ENCODE data around the gene CLIC4.
"Not testable (repeated sequence)": the region's sequence is repeated elsewhere in the genome, so short reads cannot be mapped to it uniquely, and the experiment has no call there.

Gene CLIC4

DNA sequence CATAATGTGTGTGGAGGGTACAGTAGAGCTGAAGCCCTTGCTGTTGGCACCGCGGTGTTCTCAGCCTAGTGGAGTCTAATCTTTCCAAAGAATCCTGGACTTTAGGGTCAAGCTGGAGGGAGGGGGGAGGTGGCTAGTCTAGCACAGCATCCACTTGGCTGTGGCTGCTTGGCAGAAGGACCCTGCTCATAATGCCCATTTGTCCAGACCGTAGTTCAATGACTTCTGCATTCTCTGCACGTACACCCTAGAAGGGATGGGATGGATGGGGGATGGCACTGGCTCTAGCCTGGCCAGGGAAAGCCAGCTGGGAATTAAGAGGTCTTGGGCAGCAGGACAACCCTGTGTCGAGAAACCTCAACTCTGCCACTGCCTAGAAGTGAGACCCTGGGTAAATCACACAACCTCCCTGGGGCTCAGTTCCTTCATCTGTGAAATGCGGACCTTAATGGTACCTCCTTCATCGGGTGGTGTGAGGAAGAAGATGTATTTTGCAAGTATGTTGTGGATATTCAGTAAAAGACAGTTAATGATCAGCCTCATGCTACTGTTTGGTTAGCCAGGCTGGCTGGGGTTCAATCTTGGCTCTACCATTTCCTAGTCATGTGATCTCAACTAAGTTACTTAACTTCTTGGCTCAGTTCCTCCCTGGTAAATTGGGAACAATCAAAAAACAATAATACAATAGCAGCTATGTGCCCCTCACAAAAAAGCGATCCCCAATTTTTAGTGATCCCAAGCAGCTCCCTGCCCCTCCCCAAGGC lies 27.2 kb upstream of the CLIC4 start:
- ChIA-PET CTCF (interaction anchor here (0.6 kb wide), 1 partner anchor 8 kb away, joined by 4 read pairs; no protein-coding TSS in a partner anchor), POLR2A (ENCODE audit: low non-redundant PET) (no interaction called here)
- no peak for DNase-seq (ENCODE audit: low spot score)
- H3K27ac ChIP-seq = peak overlapping the region; percentile 73; the same call in 1 of the 2 replicates
- TF ChIP-seq, protein P1, sequence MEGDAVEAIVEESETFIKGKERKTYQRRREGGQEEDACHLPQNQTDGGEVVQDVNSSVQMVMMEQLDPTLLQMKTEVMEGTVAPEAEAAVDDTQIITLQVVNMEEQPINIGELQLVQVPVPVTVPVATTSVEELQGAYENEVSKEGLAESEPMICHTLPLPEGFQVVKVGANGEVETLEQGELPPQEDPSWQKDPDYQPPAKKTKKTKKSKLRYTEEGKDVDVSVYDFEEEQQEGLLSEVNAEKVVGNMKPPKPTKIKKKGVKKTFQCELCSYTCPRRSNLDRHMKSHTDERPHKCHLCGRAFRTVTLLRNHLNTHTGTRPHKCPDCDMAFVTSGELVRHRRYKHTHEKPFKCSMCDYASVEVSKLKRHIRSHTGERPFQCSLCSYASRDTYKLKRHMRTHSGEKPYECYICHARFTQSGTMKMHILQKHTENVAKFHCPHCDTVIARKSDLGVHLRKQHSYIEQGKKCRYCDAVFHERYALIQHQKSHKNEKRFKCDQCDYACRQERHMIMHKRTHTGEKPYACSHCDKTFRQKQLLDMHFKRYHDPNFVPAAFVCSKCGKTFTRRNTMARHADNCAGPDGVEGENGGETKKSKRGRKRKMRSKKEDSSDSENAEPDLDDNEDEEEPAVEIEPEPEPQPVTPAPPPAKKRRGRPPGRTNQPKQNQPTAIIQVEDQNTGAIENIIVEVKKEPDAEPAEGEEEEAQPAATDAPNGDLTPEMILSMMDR (conservative IDR thresholded peaks at IDR 0.05; ENCODE audit: low read depth) = no peak

DNA sequence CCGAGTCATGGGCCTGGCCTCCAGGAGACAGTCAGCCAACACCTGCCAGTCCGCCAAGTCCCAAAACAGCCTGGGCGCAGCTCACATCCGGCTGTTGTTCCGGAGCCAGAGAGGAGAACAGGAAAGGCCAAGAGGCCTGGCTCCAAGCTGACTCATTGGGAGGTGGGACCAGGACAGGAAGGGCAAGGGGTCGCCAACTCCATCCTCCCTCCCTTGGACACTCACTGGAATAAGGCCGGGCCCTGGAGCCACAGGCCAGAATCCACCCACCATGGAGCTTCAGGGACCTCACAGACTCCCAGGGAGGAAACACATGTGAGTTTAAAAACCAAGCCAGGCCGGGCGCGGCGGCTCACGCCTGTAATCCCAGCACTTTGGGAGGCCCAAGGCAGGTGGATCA lies 25.1 kb upstream of the CLIC4 start:
- ChIA-PET POLR2A (ENCODE audit: low non-redundant PET) (no interaction called here), CTCF (no interaction called here)
- TF ChIP-seq, protein P1 (conservative IDR thresholded peaks at IDR 0.05; ENCODE audit: low read depth) = no peak
- DNase-seq (ENCODE audit: low spot score) = no peak
- H3K27ac ChIP-seq = peak overlapping the region; percentile 73

DNA sequence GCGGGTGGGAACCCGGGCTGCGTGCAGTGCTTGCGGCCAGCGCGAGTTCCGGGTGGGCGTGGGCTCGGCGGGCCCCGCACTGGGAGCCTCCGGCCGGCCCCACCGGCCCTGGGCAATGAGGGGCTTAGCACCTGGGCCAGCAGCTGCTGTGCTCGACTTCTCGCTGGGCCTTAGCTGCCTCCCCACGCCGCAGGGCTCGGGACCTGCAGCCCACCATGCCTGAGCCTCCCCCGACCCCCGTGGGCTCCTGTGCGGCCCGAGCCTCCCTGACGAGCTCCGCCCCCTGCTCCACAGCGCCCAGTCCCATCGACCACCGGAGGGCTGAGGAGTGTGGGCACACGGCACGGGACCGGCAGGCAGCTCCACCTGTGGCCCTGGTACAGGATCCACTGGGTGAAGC lies 23.7 kb upstream of the CLIC4 start:
- POLR2A ChIA-PET (ENCODE audit: low non-redundant PET) = no interaction called here
- CTCF ChIA-PET = interaction anchor here (1.4 kb wide), 1 partner anchor 8 kb away, joined by 4 read pairs; no protein-coding TSS in a partner anchor

DNA sequence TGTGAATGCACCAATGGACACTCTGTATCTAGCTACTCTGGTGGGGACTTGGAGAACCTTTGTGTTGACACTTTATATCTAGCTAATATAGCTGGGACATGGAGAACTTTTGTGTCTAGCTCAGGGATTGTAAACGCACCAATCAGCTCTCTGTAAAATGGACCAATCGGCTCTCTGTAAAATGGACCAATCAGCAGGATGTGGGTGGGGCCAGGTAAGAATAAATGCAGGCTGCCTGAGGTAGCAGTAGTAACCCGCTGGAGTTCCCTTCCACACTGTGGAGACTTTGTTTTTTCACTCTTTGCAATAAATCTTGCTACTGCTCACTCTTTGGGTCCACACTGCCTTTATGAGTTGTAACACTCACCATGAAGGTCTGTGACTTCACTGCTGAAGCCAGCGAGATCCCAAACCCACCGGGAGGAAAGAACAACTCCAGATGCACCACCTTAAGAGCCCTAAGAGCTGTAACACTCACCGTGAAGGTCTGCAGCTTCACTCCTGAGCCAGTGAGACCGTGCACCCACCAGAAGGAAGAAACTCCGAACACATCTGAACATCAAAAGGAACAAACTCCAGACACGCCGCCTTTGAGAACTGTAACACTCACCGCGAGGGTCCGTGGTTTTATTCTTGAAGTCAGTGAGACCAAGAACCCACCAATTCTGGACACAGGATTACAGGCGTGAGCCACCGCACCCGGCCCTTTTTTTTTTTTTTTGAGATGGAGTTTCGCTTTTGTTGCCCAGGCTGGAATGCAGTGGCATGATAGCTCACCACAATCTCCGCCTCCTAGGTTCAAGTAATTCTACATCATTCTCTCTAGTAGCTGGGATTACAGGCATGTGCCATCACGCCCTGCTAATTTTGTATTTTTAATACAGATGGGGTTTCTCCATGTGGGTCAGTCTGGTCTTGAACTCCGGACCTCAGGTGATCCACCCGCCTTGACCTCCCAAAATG lies 22.9 kb upstream of the CLIC4 start:
- ChIA-PET CTCF (interaction anchor here (0.6 to 1.4 kb wide), 2 partner anchors 9 to 214 kb away, joined by 3 to 4 read pairs; no protein-coding TSS in a partner anchor), POLR2A (ENCODE audit: low non-redundant PET) (interaction anchor here (0.6 kb wide), 1 partner anchor 181 kb away, joined by 9 read pairs; no protein-coding TSS in a partner anchor)

More for the DNA sequence above, 23.7 kb upstream of the CLIC4 start:
- H3K27ac ChIP-seq = no peak overlapping the region
- DNase-seq (ENCODE audit: low spot score) = no peak
- TF ChIP-seq, protein P1 (conservative IDR thresholded peaks at IDR 0.05; ENCODE audit: low read depth) = no peak

DNA sequence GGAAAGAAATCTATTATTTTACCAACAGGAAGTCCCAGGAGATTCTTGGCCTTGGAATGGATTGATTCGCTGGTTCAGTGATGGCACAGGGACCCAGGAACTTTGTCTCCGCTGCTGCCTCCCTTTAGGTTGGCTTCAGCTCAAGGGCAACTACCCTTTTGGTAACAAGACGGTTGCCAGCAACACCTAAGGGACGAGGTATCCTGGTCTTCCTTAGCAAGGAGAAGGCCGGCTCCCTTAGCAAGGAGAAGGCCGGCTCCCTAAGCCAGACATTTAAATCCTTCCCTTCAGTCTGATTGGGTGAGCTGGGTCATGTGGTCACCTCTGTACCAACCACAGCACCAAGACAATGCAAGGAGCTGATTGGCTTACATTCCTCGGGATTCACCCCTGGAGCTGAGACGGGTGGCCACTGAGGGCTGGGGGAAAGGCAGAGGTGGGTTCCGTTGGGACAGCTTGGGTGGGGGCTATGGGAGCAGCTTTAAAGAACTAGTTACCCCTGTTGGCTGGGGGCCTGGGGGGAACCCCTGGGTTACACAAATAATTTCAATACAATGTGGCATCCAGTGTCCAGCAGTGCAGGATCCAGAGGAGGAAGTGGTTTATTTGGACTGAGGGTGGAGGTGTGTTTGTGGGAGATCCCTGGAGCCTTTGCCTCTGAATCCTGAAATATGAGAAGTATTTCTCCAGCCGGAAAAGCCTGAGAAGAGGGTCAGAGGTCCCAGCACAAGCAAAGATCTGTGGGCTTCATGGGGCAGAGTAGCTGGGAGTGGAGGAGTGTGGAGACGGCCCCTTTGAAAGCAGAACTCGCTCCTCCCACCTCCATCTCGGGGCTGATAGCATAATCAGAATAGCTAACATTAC lies 20.7 kb upstream of the CLIC4 start:
- TF ChIP-seq, protein P1 (conservative IDR thresholded peaks at IDR 0.05; ENCODE audit: low read depth) = no peak
- no peak for DNase-seq (ENCODE audit: low spot score)
- POLR2A ChIA-PET (ENCODE audit: low non-redundant PET) = no interaction called here
- H3K27ac ChIP-seq = peak overlapping the region; percentile 32
- CTCF ChIA-PET = interaction anchor here (0.7 to 0.8 kb wide), 2 partner anchors 36 to 123 kb away, joined by 3 read pairs; no protein-coding TSS in a partner anchor

More for the DNA sequence above, 22.9 kb upstream of the CLIC4 start:
- not testable (repeated sequence) for DNase-seq (ENCODE audit: low spot score)
- H3K27ac ChIP-seq = peak overlapping the region; percentile 66

DNA sequence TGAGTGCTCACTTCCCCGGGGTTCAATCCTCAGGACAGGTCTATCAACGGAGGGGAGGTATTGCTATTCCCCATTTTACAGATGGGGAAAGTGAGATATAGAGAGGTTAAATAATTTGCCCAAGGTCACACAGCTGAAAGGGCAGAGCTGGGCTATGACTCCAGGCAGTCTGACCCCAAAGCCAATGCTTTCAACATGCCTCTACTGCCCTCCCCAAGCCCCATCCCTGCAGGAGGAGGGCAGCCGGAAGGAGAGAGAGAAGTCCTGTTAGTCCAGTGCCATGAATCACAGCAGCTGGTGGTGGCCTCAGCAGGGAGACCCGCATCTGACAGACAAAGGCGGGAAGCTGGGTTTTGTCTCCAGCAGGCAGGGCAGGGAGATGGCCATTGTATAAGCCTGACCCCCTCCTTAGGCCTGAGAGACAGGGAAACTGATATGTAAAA lies 20.0 kb upstream of the CLIC4 start:
- ChIA-PET CTCF (interaction anchor here (0.8 kb wide), 2 partner anchors 21 to 122 kb away, joined by 3 to 7 read pairs; no protein-coding TSS in a partner anchor), POLR2A (ENCODE audit: low non-redundant PET) (no interaction called here)
- TF ChIP-seq, protein P1 (conservative IDR thresholded peaks at IDR 0.05; ENCODE audit: low read depth) = no peak
- H3K27ac ChIP-seq = peak overlapping the region; percentile 32
- DNase-seq (ENCODE audit: low spot score) = no peak
